Activated naive CD4-positive, alpha-beta T cell treated with anti-CD3 and anti-CD28 coated beads, Interleukin-2, amount 50 U/mL, for 24 hours (primary cell): ENCODE results near the gene MCTP1.

ENCODE experiments used
- H3K27ac Mint-ChIP-seq: one replicate; pipeline ENCODE4 v1.8.0; 2021; ENCODE audit warnings: mild to moderate bottlenecking, mixed read lengths
- H3K27me3 Mint-ChIP-seq: one replicate; pipeline ENCODE4 v1.8.0; 2021; ENCODE audit warnings: mixed read lengths
- H3K36me3 Mint-ChIP-seq: one replicate; pipeline ENCODE4 v1.8.0; 2021; ENCODE audit warnings: mixed read lengths
- H3K4me1 Mint-ChIP-seq: one replicate; pipeline ENCODE4 v1.8.0; 2021; ENCODE audit warnings: mixed read lengths
- H3K4me3 Mint-ChIP-seq: one replicate; pipeline ENCODE4 v1.8.0; 2021; ENCODE audit warnings: mild to moderate bottlenecking, mixed read lengths
- H3K9me3 Mint-ChIP-seq: one replicate; pipeline ENCODE4 v1.8.0; 2021; ENCODE audit warnings: mixed read lengths

The MCTP1 gene

GRCh38 chr5:95068289-95068910 lies 216.5 kb downstream of the MCTP1 start:
- no peaks in the 10 kb centered on the region for H3K36me3 Mint-ChIP-seq
- no peaks in the 10 kb centered on the region for H3K4me1 Mint-ChIP-seq
- H3K9me3 Mint-ChIP-seq = no peaks in the 10 kb centered on the region
- H3K27ac Mint-ChIP-seq = no peak overlapping the region
- H3K4me3 Mint-ChIP-seq = no peak overlapping the region
- no peaks in the 10 kb centered on the region for H3K27me3 Mint-ChIP-seq

GRCh38 chr5:95066048-95066447 lies 218.8 kb downstream of the MCTP1 start:
- Mint-ChIP-seq H3K9me3 (no peaks in the 10 kb centered on the region), H3K27ac (no peak overlapping the region), H3K27me3 (no peaks in the 10 kb centered on the region), H3K36me3 (no peaks in the 10 kb centered on the region), H3K4me3 (no peak overlapping the region), H3K4me1 (no peaks in the 10 kb centered on the region)

DNA sequence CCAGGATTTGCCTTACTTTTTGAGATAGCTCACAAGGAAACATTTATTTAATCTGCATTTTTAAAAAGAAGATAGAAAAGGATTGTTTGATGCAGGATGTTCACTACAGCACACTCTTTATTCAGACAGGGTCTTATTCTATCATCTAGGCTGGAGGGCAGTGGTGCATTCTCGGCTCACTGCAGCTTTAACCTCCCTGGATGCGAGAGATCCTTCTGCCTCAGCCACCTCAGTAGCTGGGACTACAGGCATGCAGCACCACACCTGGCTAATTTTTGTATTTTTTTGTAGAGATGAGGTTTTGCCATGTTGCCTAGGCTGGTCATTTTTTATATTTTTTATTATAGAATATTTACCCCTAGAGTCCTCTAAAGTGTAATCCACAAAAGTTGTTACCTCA lies 221.4 kb downstream of the MCTP1 start:
- H3K9me3 Mint-ChIP-seq = no peaks in the 10 kb centered on the region
- no peaks in the 10 kb centered on the region for H3K27me3 Mint-ChIP-seq
- no peaks in the 10 kb centered on the region for H3K36me3 Mint-ChIP-seq
- no peaks in the 10 kb centered on the region for H3K4me1 Mint-ChIP-seq
- H3K27ac Mint-ChIP-seq = no peak overlapping the region
- no peak overlapping the region for H3K4me3 Mint-ChIP-seq

DNA sequence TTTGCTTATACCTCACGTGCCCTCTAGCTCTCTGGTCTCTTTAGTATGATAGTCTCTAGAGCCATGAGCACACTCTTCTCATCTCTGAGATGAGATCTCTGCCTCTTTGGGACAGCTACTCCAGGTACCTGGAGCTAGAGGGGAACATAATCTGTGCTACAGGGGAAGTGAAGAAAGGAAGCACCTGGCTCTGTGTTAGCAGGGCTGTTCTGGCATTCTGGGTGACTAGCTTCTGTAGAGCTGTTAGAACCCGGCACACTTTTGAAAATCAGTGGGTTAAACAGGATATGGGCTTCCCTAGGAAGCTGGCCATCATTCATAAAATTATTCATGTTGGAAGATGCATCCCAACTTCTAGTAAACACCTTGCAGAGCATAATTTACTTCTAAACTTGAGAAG lies 224.8 kb downstream of the MCTP1 start:
- H3K9me3 Mint-ChIP-seq = no peaks in the 10 kb centered on the region
- H3K27me3 Mint-ChIP-seq = peaks cover 1% of the 10 kb centered on the region
- H3K27ac Mint-ChIP-seq = no peak overlapping the region
- H3K4me3 Mint-ChIP-seq = no peak overlapping the region
- no peaks in the 10 kb centered on the region for H3K36me3 Mint-ChIP-seq
- H3K4me1 Mint-ChIP-seq = no peaks in the 10 kb centered on the region

DNA sequence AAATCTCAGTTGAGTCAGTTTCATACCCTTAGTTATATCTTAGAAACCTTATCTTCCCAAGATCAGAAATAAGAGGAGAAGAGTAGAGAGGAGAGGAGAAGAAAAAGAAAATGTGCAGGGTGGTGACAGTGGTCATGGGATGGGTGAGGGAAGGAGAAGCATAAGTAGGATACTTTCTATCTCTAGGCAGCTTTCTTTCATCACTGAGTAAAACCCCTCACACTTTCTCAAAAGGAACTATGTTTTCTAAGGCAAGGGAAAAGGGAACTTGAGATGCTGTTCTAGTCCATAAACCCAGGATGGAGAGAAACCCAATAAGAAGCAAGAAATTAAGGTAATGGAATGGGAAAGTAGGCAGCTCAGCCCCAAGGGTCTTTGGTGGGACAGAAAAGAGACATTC lies 225.3 kb downstream of the MCTP1 start:
- Mint-ChIP-seq H3K9me3 (no peaks in the 10 kb centered on the region), H3K27ac (no peak overlapping the region), H3K4me1 (no peaks in the 10 kb centered on the region), H3K4me3 (no peak overlapping the region), H3K36me3 (no peaks in the 10 kb centered on the region), H3K27me3 (peaks cover 1% of the 10 kb centered on the region)

DNA sequence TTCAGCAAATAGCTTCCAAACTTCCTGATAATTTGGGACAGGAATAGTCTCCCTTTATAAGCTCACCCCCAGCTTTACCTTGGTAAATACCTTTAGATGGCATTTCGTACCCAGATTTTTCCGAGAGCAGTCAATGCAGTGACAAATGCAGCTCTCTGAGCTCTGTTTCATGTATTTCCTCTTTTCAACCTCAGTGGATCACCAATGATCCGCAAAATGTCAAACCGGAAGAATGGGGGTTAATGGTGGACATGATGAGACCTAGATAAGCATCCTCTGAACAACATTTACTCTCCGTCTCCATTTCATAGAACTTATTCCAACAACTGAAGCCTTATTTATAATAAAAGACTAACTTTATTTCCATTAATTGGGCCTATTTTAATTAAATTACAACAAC lies 227.3 kb downstream of the MCTP1 start:
- H3K27ac Mint-ChIP-seq = no peak overlapping the region
- H3K36me3 Mint-ChIP-seq = no peaks in the 10 kb centered on the region
- no peaks in the 10 kb centered on the region for H3K4me1 Mint-ChIP-seq
- H3K27me3 Mint-ChIP-seq = peaks cover 1% of the 10 kb centered on the region
- no peak overlapping the region for H3K4me3 Mint-ChIP-seq
- no peaks in the 10 kb centered on the region for H3K9me3 Mint-ChIP-seq

DNA sequence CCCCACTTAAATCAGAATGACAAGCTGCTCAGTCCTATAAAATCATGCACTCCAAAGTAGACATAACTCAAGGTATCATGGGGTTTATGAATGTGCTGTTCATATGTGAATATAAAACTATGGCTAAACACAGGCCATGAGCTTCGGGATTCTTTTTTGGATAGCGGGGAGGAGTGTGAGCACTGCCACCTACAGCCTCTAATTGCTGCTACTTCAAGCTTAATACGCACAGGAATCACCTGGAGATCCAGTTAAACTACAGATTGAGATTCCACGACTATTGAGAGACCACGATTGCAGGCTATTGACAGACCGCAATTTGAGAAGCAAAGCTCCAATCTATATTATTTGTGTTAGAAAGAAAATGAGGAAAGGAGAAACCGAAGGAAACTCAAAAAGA lies 231.6 kb downstream of the MCTP1 start:
- H3K27me3 Mint-ChIP-seq = peaks cover 1% of the 10 kb centered on the region
- H3K27ac Mint-ChIP-seq = no peak overlapping the region
- H3K4me3 Mint-ChIP-seq = no peak overlapping the region
- H3K4me1 Mint-ChIP-seq = no peaks in the 10 kb centered on the region
- no peaks in the 10 kb centered on the region for H3K9me3 Mint-ChIP-seq
- H3K36me3 Mint-ChIP-seq = no peaks in the 10 kb centered on the region

DNA sequence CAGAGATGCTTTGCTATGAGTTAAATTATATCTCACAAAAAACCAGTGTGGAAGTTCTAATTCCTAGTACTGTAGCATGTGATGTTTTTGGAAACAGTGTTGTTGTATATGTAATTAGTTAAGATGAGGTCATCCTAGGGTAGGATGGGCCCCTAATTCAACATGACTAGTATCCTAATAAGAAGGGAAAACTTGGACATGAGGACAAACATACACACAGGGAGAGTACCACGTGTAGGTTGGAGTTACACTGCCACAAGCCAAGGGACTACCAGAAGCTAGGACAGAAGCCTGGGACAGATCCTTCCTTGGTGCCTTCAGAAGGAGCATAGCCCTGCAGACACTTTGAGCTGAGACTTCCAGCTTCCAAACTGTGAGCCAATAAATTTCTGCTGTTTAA lies 234.2 kb downstream of the MCTP1 start:
- Mint-ChIP-seq H3K9me3 (no peaks in the 10 kb centered on the region), H3K4me3 (no peak overlapping the region), H3K27me3 (peaks cover 1% of the 10 kb centered on the region), H3K4me1 (no peaks in the 10 kb centered on the region), H3K27ac (no peak overlapping the region), H3K36me3 (no peaks in the 10 kb centered on the region)

GRCh38 chr5:95048628-95049027 lies 236.3 kb downstream of the MCTP1 start:
- no peaks in the 10 kb centered on the region for H3K9me3 Mint-ChIP-seq
- no peak overlapping the region for H3K4me3 Mint-ChIP-seq
- H3K27ac Mint-ChIP-seq = no peak overlapping the region
- no peaks in the 10 kb centered on the region for H3K36me3 Mint-ChIP-seq
- H3K4me1 Mint-ChIP-seq = no peaks in the 10 kb centered on the region
- H3K27me3 Mint-ChIP-seq = no peaks in the 10 kb centered on the region

- no peaks in the 10 kb centered on the region for H3K4me1 Mint-ChIP-seq
- no peaks in the 10 kb centered on the region for H3K27me3 Mint-ChIP-seq
- H3K4me3 Mint-ChIP-seq = no peak overlapping the region
- H3K9me3 Mint-ChIP-seq = no peaks in the 10 kb centered on the region
- no peaks in the 10 kb centered on the region for H3K36me3 Mint-ChIP-seq
- H3K27ac Mint-ChIP-seq = no peak overlapping the region
Observed at GRCh38 chr5:95045181-95045965, 239.5 kb downstream of the MCTP1 start.

DNA sequence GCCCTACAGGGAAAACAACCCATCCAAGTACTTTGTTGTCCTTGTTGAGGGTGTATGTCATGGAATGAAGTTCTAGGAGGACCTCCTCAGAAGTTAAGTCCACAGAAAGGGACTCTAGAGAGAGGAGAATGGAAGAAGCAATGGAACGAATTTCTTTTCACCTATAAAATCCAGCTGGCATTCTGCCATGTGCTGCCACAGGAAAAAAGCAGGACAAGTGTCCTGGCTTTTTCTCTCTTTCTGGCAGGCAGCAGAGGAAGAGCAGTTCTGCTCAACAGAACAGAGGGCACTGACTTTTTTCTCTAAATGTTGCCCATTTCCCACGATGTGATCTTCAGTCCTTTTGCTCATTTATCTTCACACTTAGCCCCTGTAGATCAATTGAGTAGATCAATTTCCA lies 240.8 kb downstream of the MCTP1 start:
- Mint-ChIP-seq H3K36me3 (no peaks in the 10 kb centered on the region), H3K4me3 (no peak overlapping the region), H3K4me1 (no peaks in the 10 kb centered on the region), H3K9me3 (peaks cover 2% of the 10 kb centered on the region), H3K27me3 (no peaks in the 10 kb centered on the region), H3K27ac (no peak overlapping the region)

DNA sequence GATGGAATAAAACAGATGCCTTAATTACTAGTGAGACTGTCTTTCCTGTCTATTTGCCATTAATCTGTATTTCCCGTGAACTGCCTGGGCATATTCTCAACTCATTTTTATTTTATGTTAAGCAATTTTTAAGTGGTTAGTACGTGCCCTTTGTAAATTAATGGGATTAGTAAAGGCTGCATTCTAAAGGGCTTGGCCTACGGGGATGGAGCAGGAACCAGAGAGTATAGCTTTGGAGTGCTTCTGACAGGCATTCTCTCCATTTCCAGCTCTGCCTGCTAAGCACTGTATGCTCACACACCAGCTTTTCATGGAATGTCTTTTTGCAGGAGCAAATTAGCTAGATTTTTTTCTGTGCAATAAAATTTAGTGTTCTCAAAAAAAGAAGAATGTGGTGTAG lies 241.2 kb downstream of the MCTP1 start:
- H3K27ac Mint-ChIP-seq = no peak overlapping the region
- peaks cover 6% of the 10 kb centered on the region for H3K9me3 Mint-ChIP-seq
- H3K27me3 Mint-ChIP-seq = no peaks in the 10 kb centered on the region
- no peaks in the 10 kb centered on the region for H3K36me3 Mint-ChIP-seq
- H3K4me1 Mint-ChIP-seq = no peaks in the 10 kb centered on the region
- no peak overlapping the region for H3K4me3 Mint-ChIP-seq

GRCh38 chr5:95043234-95043633 lies 241.7 kb downstream of the MCTP1 start:
- H3K4me3 Mint-ChIP-seq = no peak overlapping the region

GRCh38 chr5:95042037-95042436 lies 242.9 kb downstream of the MCTP1 start:
- Mint-ChIP-seq H3K27ac (no peak overlapping the region), H3K4me1 (no peaks in the 10 kb centered on the region), H3K36me3 (no peaks in the 10 kb centered on the region), H3K4me3 (no peak overlapping the region), H3K9me3 (peaks cover 7% of the 10 kb centered on the region), H3K27me3 (no peaks in the 10 kb centered on the region)

More at GRCh38 chr5:95043234-95043633, 241.7 kb downstream of the MCTP1 start:
- Mint-ChIP-seq H3K36me3 (no peaks in the 10 kb centered on the region), H3K27ac (no peak overlapping the region), H3K27me3 (no peaks in the 10 kb centered on the region), H3K9me3 (peaks cover 7% of the 10 kb centered on the region), H3K4me1 (no peaks in the 10 kb centered on the region)

DNA sequence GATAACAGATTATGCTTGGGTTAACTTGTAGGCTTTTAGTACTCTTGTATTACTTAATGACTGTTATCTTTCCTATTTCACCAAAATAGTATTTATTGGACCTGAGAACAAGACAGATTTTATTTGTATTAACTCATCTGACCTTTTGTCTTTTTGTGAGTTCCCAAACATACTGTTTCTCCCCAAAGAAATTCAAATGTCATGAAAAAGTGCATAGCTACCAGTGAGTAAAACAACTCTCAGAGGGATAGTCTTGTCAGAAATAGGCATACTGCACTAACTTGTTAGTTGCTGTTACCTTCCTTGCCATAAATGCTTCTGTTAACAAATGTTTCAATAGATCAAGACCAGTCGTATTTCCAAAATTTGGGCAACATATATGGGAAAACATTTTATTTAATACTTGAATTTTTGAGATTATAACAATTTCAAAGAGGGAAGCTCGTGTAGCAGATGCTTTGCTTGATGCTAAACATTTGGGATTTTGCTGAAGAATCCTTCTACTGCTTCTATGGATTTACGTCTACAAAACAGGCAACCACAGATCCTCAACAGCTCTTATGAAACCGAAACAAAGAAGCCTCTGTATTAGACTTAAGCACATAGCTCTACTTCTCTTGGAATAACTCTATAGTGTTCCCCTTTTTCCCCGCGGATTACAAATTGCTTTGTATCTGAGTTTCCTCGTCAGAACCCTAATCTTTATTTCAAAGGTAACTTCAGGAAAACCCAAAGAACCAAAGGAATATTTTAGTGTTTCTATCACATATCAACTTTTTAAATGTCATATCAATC lies 248.8 kb downstream of the MCTP1 start:
- no peak overlapping the region for H3K4me3 Mint-ChIP-seq
- peaks cover 7% of the 10 kb centered on the region for H3K9me3 Mint-ChIP-seq
- H3K36me3 Mint-ChIP-seq = no peaks in the 10 kb centered on the region
- H3K27me3 Mint-ChIP-seq = no peaks in the 10 kb centered on the region
- no peak overlapping the region for H3K27ac Mint-ChIP-seq
- no peaks in the 10 kb centered on the region for H3K4me1 Mint-ChIP-seq

DNA sequence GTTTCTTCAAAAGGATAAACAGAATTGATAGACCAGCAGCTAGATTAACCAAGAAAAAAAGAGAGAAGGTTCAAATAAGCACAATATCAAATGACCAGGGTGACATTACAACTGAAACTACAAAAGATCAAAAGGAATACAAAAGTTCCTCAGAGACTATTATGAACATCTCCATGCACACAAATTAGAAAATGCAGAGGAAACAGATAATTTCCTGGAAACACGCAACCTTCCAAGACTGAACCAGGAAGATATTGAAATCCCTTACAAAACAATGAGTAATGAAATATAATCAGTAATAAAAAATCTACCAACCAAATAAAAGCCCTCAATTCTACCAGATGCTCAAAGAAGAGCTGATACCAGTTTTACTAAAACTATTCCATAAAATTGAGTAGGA lies 252.1 kb downstream of the MCTP1 start:
- Mint-ChIP-seq H3K4me3 (no peak overlapping the region), H3K27me3 (no peaks in the 10 kb centered on the region), H3K36me3 (no peaks in the 10 kb centered on the region), H3K27ac (no peak overlapping the region), H3K9me3 (no peaks in the 10 kb centered on the region), H3K4me1 (no peaks in the 10 kb centered on the region)
